Esophagus mucosa (tissue), 1 donor: Measurements from ENCODE around the gene HNRNPAB. TPM values are rescaled to one million over a fixed set of nuclear protein-coding genes. Genes with fewer than 3 reads are reported as not detected.

Experiments
- ATAC-seq: fragments of 200-7000 bp; cut with Tn5 transposase; one replicate; pipeline ENCODE4 v1.9.1; 2020
- total RNA-seq: library from RNA; stranded (reverse); gene quantifications from one replicate; pipeline ENCODE4 v1.2.4, GENCODE V29; 2023
- donor health status: DM: yes; HTN: yes; CAD: no.

Gene HNRNPAB
- total RNA-seq: 153 TPM

DNA sequence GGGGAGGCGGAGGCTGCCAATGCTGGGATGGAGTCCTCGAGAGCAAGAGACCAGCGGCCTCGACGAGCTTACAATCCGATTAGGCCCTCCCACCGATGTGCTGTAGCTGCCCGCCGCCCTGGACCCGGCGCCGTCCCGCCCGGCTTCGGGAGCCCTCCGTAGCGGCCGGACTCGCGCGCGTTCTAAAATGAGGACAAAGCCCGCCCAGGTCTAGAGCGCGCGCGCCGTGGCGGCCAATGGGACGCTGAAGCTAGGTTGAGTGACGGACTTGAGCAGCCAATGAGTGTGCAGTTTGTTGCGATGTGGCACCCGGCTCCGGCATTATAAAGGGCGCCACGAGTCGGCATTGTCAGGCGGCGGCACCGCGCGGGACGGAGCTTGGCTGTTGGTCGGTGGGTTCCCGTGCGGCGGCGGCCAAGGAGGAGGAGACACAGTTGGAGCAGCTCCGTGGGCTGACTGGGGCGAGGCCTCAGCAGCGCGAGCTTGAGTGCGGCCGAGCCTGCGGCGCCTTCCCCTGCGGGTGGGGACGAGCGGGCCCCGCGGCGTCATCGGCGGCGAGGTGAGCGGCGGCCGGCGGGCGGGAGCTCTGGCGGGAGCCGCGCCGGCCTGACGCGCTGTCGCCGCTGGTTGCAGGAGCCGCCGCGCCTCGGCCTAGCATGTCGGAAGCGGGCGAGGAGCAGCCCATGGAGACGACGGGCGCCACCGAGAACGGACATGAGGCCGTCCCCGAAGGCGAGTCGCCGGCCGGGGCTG is at the start of gene HNRNPAB:
TSS of gene HNRNPAB (plus strand) at position 352 of the 753 bp plus-strand sequence. CDS start at position 657, 305 bp downstream.
- ATAC-seq: peak; percentile 87

DNA sequence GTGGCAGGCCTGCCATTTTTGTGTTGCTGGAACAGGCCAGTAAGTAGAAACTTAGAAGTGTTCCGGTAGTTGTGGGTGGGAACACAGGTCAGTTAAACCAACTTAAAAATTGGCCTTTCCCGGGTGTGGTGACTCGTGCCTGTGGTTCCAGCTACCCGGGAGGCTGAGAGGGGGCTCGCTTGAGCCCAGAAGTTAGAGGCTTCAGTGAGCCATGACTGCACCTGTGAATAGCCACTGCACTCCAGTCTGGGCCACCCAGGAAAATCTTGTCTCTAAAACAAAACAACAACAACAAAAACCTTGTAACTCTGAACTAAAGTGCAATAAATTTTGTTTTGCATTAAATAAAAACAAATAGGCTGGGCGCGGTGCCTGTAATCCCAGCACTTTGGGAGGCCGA is 49.3 kb upstream of the HNRNPAB start:
- no peak for ATAC-seq

DNA sequence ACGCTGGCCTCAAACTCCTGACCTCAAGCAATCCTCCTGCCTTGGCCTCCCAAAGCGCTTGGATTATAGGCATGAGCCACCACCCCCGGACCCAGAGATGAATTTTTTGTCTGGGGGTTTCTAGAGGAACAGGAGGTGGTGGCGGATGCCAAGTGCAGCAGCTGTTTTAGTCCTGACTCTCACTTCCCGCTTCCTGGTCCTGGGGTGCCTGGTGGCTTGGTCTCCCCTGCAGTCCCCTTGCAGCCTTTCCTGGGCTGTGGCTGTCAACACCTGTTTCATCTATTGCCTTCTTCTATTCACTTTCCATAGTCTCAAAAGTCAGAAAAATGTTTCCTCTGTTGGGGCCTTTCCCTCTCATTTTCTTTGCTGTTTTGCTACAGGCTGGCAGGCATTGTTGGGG is 44.2 kb upstream of the HNRNPAB start:
- ATAC-seq: no peak

DNA sequence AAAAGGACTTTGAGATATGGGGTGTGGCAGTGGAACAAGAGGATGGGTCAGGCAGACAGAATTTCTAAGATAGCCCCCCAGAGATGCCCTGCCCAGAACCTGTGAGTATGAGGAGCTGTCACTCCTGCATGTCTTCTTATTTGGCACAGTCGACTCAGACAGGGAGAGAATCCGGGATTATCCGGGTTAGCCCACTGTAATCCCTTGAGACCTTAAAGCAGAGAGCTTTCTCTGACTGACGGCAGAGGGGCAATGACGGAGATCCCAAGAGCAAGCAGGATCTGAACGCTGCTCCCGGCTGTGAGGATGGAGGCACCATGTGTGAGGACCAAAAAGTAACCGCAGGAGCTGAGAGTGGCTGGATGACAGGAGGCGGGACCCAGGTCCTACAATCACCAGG is 41.9 kb upstream of the HNRNPAB start:
- no peak for ATAC-seq

DNA sequence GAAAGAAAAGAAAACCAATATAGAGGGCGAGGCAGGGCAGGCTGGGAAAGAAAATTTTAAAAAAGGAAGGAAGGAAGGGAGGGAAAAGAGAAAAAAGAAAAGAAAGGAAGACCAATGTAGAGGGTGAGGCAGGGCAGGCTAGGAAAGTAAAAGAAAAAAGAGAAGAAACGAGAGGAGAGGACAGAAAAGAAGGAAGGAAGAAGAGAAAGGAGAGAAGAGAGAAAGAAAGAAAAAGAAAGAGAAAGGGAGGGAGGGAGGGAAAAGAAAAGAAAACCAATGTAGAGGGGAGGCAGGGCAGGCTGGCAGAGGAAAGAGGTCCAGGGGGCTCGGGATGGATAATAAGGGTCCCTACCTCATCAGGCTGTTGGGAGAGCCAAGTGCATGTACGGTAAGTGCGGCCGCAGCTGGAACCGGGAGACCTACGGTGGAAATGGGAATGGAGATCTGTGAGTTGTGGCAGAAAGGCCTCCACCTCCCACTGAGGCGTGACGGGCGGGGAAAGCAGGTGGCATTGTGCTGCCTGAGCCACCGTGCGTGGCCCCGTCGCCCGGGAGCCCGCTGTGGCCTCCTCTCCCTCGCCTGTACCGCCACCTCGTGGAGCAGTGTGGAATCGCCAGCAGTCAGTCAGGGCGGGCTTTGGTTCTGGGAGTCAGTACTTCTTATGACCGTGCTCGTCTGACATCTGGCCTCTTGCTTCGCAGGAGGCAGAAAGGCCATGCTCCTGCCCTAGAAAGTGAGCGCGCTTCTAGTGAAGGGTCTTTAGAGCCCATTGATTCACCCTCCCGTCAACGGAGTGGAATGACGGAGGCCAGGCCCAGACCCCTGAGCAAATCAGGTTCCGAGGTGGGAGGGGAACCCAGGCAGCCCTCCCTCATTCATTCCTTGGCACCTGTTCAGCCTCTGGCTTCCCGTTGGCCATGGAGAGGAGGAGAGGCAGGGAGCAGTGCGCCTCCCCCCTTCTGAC is 40.3 kb upstream of the HNRNPAB start:
- peak; percentile 99 for ATAC-seq

DNA sequence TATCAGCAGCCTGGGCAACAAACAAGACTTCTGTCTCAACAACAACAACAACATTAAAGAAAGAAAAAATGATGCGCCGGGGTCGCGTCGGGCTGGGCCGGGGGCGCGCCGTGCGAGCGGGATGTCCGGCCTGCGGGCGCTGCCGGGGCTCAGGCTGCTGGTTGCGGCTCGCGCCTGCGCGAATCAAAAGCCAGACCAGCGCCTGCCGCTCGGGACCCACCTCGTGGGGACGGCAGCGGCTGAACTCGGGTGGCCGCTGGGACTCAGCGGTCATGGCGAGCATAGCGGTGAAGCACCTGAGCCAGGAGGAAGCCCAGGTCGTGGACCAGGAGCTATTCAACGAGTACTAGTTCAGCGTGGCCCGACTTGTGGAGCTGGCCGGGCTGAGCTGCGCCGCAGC is 38.8 kb upstream of the HNRNPAB start:
- no peak for ATAC-seq

DNA sequence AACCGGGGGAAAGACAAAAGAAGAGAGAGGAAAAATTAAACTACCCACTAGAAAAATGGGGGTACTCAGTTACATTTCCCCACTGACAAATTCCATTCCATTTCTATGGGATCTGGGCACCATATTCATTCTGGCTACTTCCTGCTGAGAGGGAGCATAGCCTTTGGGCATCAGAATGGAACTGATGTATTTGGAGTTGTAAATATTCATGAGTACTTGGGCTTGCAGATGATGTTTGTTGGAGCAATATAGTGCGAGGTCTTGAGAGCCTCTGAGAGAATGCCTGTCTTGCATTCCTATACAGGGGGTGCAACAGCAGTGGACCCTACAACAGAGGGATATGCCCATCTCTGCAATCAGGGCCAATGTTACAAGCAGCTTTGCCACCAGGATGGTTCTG is 33.9 kb upstream of the HNRNPAB start:
- no peak for ATAC-seq

DNA sequence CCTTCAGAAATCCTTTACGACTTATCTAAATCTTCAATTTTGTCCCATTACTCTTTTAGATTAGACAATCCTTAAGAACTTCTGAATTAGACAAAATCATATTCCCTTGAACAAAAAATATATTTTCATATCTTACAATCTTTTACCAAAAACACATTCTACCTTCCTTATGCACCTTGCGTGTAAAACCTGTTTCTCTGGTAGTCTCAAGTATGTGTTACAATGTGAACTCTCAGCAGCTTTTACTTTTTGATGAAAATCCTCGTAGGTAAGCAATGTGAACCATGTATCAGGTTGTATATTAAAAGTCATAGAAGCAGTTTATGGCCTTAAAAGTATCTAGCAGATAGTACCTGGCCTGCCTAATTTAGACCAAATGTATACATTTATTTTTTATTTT is 29.9 kb upstream of the HNRNPAB start:
- no peak for ATAC-seq

DNA sequence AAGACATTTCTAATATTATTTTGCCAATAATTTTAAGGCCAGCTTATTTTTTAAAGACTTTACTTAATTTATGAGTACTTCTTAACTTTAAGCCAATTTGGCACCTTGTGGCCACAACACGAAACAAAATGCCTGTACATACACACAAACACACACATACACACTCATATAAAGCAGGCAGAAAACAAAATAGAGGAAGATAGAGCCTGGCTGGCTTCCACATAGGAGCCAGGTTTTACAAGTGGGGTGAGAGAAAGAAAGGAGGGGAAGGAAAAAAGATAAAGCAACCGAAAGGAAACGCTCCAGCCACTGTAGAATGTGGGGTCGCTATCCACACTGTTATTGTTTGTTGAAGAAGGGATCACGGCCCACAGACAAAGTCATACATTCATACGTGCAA is 27.5 kb upstream of the HNRNPAB start:
- no peak for ATAC-seq

DNA sequence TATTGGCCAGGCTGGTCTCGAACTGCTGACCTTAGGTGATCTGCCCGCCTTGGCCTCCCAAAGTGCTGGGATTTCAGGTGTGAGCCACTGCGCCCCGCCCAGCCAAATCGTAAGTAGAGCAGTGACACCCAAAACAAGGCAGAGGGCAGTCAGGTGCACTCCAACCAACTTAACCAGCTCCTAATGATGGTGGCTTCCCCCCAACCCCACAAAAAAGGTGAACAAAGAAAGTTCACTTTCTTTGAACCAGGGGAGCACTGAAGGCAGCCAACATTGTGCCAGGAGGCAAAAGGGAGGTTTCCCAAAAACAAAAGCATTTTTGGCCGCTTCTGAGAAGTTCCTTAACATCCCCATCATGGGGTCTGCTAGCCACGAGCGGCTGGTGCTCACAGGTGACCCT is 26.8 kb upstream of the HNRNPAB start:
- ATAC-seq: no peak

DNA sequence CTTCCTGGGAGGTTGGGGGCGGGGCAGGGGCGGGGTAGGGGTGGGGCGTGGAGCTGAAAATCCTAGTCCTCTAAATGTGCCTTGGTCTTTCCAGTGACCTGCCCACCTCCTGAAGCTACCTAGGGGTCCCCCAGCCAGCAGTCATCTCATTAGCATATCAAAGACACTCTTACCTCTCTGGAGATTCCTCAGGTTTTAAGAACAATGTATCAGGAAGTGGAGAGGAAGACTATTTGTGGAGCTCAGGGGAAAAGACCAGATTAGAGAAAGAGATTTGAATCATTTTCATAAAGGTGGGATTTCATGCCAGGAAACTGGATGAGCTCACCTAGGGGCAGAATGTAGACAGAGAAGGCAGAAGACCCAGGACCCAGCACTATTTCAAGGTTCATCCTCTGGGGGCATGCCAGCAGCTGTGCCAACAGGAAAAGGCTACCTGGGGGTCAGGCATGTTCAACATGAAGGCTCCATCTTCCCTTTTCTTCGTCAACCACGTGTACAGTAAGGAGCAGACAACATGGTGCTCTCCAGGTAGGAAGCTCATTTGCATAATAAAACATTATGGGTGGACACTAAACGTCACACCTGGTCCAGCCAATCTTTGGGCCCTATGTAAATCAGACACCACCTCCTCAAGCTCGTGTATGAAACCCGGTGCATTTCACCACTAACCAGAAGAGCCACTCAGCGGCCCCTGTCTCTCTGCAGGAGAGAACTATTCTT is 24.0 kb upstream of the HNRNPAB start:
- no peak for ATAC-seq

DNA sequence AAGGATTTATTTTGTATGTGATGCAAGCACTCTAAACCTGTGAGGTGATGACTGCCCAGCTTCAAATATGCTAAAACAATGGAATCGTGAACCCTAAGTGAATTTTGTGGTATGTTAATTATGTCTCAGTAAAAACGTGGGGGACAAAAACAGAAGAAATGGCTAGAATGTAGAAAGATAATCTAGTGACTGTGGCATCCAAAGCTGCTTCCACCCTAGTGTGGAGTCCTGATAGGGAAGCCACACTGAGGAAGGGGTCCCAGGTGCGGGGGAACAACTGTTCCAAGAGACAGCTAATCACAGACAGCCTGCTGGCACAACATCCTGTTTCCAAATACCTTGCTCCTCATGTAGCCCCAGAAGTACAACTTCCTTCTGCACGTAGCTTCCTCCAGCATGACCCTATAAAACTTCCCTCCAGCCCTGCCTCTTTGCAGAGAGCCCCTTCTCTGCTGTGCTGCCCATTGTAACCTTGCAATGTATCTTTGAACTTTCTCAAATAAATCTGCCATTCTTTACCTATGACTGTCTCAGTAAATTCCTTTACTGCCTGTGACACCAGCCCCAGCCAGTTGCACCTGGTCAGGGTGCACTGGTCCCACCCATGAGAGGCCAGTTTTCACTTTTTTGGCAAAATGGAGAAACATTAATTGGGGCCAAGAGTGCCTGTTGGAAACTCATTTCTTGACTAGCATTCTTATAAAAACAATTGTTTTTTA is 22.0 kb upstream of the HNRNPAB start:
- no peak for ATAC-seq

DNA sequence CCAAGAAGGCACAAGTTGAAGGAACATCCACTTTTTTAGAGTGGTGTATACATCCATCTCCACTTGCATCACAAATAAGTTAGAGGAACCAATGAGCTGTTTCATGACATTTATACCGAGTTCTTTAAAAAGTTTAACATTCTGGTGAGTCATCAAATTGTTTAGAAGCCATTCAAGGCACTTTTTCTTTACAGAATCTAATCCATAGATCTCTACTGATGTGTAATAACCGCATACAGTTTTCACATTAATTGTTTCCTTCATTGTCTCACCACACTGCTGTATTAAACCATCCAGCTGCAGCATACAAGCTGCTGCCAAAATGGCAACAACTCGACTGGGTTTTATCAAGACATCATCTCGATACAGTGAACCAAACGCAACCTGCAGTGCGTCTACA is 17.9 kb upstream of the HNRNPAB start:
- ATAC-seq: peak; percentile 62

DNA sequence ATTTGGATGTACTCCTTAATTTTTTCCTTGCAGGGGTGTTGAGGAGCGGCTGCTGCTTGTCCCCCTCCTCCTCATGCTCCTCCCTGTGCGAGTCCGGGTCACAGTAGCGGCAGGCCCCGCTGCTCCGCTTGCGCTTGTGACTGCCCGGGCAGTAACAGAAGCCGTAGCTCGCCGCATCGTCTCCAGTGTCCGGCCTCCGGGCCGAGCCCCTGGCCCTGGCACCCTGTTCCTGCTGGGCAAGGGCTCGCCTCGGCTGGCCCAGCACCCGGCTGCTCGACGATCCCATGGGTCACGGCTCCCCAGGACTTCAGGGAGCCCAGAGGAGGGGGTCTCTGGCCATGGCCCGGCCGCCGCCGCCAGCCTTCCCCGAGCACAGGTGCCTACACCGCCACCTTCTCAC is 17.3 kb upstream of the HNRNPAB start, which contains the start of gene GMCL2:
TSS of gene GMCL2 (minus strand) at position 358 of the 400 bp plus-strand sequence. CDS start at position 286, 72 bp downstream.
- no peak for ATAC-seq

DNA sequence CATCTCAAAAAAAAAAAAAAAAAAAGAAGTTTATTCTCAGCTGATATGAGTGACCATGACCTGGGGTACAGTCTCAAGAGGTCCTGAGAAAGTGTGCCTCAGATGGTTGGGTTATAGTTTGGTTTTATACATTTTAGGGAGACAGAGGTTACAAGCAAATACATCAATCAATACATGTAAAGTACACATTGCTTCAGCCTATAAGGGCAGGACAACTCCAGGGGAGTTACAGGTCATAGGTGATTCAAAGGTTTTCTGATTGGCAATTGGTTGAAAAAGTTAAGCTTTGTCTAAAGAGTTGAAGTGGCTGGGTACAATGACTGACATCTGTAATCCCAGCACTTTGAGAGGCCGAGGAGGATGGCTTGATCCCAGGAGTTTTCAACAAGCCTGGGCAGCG is 14.9 kb upstream of the HNRNPAB start:
- no peak for ATAC-seq

DNA sequence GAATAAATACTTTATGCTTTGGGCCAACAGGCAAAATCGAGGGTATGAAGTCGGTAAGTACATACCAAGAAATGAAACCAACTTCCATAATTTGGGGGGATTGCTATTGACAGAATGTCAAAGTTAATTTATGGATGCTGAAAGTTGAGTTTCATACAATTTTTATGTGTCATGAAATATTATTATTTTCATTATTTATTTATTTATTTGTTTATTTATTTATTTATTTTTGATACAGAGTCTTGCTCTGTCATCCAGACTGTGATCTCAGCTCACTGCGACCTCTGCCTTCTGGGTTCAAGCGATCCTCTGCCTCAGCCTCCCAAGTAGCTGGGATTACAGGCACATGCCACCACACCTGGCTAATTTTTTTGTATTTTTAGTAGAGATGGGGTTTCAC is 12.7 kb upstream of the HNRNPAB start:
- no peak for ATAC-seq

DNA sequence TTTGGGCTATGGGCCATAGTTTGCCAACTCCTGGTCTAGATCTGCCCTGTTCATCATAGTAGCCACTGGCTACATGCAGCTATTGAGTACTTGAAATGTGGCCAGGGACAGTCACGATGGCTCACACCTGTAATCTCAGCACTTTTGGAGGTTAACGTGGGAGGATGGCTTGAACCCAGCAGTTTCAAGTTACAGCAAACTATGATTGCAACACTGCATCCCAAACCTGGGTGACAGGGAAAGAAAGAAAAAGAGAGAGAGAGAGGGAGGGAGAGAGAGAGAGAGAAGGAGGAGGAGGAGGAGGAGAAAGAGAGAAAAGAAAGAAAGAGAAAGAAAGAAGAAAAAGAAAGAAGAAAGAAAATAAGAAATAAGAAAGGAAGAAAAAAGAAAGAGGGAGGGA is 12.1 kb upstream of the HNRNPAB start:
- peak; percentile 89 for ATAC-seq

DNA sequence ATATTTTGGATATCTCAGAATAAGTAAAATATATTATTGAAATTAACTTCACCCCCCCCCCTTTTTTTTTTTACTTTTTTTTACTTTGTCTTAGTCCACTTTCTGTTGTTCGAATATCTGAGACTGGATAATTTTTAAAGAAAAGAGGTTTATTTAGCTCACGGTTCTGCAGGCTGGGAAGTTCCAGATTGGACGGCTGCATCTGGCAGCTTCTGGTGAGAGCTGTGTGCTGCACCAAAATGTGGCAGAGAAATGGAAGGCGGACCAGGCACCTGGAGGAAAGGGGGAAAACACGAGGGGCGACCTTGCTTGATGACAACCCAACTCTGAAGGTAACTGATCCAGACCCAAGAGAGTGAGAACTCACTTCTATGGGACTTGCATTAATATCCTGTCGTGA is 11.5 kb upstream of the HNRNPAB start:
- ATAC-seq: no peak

DNA sequence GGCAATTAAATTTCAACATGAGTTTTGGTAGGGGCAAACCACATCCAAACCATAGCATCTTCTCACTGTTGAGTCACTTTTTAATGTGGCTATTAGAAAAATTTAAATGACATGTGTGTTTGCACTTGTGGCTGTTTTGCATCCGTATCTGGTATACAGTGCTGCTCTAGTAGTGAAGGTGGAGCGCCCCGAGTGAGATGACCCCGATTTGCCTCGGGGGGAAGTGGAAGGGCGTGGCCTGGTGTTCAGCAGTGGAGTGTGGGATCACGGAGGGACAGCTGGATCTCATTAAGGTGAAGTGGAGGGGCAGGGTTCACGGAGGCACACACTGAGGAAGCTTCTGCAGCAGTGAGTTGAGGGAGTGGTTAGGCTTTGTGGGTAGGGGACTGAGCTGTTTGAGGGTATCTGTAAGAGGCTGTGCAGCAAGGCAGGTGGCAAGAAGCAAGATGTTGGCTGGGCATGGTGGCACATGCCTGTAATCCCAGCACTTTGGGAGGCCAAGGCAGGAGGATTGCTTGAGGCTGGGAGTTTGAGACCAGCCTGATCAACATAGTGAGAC is 11.0 kb upstream of the HNRNPAB start:
- no peak for ATAC-seq

DNA sequence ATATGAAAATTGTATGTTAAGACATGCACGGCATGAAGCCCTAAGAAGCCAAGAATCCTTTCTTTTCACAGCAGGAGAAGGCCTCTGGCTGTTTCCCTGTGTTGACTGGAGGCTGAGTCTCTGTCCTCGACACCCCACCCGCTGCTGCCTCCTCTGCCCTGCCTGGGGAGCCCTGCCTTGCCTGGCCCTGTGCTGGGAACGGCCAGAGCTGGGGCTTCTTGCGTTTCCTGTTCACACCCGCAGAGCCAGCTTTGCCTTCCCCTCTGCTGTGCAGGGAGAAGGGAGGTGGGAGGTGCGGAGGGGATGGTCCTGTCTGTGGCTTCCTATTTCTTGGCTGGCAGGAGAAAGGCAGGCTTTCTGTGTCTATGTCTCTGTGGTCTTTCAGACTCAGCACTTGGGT is 10.3 kb upstream of the HNRNPAB start:
- ATAC-seq: peak; percentile 45

DNA sequence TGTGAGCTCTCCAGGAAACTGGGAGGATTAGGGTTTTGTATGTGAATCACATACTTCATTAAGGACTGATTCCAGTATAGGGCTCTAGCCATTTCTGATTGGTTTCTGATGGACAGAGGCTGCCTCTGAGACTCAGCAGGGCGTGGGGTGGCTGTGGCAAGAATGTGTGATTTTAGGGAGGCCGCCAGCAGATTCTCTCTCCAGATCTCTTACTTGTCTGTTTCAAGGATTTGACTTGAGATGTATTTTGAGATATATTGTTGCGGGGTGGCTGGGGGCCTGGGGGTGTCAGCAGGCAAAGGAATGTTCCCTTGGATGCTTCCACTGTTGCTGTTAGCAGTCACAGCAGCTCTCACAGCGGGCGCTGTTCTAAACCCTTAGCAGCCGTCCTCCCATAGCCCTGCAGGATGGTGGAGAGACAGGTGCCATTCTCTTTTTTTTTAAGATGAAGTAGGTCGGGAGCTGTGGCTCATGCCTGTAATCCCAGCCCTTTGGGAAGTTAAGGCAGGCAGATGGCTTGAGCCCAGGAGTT is 8.0 kb upstream of the HNRNPAB start:
- no peak for ATAC-seq

DNA sequence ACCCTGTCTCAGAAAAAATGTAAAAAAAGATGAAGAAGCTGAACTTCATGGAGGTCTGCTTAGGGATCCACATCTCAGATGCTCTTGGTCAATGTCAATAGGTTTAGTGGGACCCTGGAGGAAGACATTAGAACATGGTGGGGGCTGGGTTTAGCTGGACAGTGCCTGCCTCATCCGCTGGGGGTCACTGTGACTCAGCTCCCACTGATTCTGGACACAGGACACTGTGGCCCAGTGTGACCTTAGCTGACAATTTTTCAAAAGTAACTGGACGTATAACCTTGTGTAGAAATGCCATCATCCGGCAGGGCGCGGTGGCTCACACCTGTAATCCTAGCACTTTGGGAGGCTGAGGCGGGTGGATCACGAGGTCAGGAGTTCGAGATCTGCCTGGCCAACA is 7.3 kb upstream of the HNRNPAB start:
- ATAC-seq: no peak
